ENCODE results near the gene BAZ1B. TPM values are rescaled to one million over a fixed set of nuclear protein-coding genes. Genes with fewer than 3 reads are reported as not detected.
"Not testable (repeated sequence)": the region's sequence is repeated elsewhere in the genome, so short reads cannot be mapped to it uniquely, and the experiment has no call there.

Gene BAZ1B
- total and polyA plus RNA-seq, 2 of the 4 experiments (the other 2 are of a cell fraction) = 20.2 to 45.0 TPM

DNA sequence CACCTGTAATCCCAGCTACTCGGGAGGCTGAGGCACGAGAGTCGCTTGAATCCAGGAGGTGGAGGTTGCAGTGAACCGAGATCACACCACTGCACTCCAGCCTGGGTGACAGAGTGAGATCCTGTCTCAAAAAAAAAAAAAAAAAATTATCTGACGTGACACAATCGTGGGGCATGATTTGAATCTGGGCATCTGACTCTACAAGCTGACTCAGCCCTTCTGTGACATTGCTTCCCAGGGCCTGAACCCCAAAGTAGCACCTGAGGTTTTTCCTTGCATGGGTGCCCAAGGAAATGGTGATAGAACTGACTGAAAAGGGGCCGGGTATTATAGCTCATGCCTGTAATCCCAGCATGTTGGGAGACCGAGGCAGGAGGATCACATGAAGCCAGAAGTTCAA is 101.5 kb downstream of the BAZ1B start:
- peak; percentile 59 for TF ChIP-seq MAFK (IDR thresholded peaks at IDR 0.05; ENCODE audit: low read depth, low read length)
- H3K56ac ChIP-seq (ENCODE audit: extremely low read depth, insufficient read depth, low read length); H2BK20ac ChIP-seq (ENCODE audit: low read depth, low read length); H3K23ac ChIP-seq (ENCODE audit: low read depth, low read length); H3K4me3 ChIP-seq (ENCODE audit: insufficient read depth, low read depth, low read length); H3K4ac ChIP-seq (ENCODE audit: low read depth, low read length); H4K91ac ChIP-seq (ENCODE audit: insufficient read depth, low read depth, low read length); H2AK9ac ChIP-seq (replicated peaks; ENCODE audit: low read depth, low read length, poor library complexity); in situ Hi-C loops (cut with MboI; ENCODE audit: low sequenced_read_pairs); H3K9ac ChIP-seq (ENCODE audit: low read depth, low read length); POLR2A ChIA-PET (ENCODE audit: unreplicated experiment); dilution Hi-C loops (cut with HindIII; ENCODE audit: low sequenced_read_pairs, unreplicated experiment); H4K20me1 ChIP-seq (ENCODE audit: insufficient read depth, low read length); DNase-seq; BruUV-seq (replicated peaks); intact Hi-C loops (cut with micrococcal nuclease); H3K18ac ChIP-seq (ENCODE audit: low read depth, low read length); H3K27ac ChIP-seq (ENCODE audit: insufficient read depth, low read length); H3K9me3 ChIP-seq (ENCODE audit: control insufficient read depth, insufficient read depth, low read length); H2AFZ ChIP-seq (replicated peaks; ENCODE audit: low read length, poor library complexity); H3K9me1 ChIP-seq (ENCODE audit: insufficient read depth, low read length); H4K5ac ChIP-seq (ENCODE audit: low read depth, low read length); H3K79me1 ChIP-seq (ENCODE audit: low read depth in 1 of 2, low read length in 2 of 2); H3K14ac ChIP-seq (replicated peaks; ENCODE audit: low read depth, low read length); CTCF ChIA-PET; H3K4me2 ChIP-seq (ENCODE audit: low read depth, low read length); H2BK15ac ChIP-seq (ENCODE audit: low read depth, low read length); ATAC-seq (ENCODE audit: low read depth); H2BK5ac ChIP-seq (ENCODE audit: low read depth, low read length, poor library complexity, severe bottlenecking); H2AK5ac ChIP-seq (ENCODE audit: low read depth, low read length); H4K8ac ChIP-seq (ENCODE audit: low read depth in 2 of 2, low read length in 2 of 2); H3K27me3 ChIP-seq (ENCODE audit: control insufficient read depth, insufficient read depth, low read length); H3K4me1 ChIP-seq (ENCODE audit: control insufficient read depth, insufficient read depth, low read length); H2BK120ac ChIP-seq (ENCODE audit: low read depth, low read length); H3K36me3 ChIP-seq (ENCODE audit: control insufficient read depth, insufficient read depth, low read length): not testable (repeated sequence)
- WGBS, 2 experiments (ENCODE audit: extremely low coverage in 2 of 2, insufficient read length in 1 of 2) = 71% methylated on average over 2 of the region's 8 CpGs; no CpG with 5 or more reads in 1 of the 2 experiments
